OCI-LY3 (cell line): ENCODE results near the gene TULP3.

Source experiments
- EZH2phosphoT487 ChIP-seq: fragments of 200-600 bp; shearing (Covaris generic); IDR thresholded peaks from 2 replicates; pipeline ENCODE4 v1.6.1; 2018; ENCODE audit warnings: antibody characterized with exemption, mixed run types, low read depth
- TF ChIP-seq, protein P1 (sequence below): fragments of 200-600, 300-600 bp; sonication (generic); IDR thresholded peaks from 2 replicates; pipeline ENCODE4 v1.5.1; 2014; ENCODE audit warnings: antibody characterized with exemption, low read length, low read depth

DNA sequence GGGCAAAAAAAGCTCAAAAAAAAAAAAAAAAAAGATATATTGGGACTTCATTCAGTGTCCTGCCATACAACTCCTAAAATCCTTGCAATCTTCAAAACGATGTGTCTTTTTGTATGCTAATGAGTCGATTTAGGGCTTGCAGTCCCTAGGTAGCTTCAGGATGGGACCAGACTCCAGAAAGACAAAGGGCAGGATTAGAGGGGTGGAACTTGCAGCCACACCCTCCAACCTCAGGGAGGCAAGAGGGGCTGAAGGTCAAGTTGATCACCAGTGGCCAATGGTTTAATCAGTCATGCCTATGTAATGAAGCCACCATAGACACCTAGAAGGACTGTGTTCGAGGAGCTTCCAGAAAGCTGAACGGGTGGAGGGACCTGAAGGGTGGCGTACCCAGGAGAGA, 97.8 kb downstream of the TULP3 start:
- TF ChIP-seq EZH2phosphoT487: no peak
- TF ChIP-seq, protein P1, sequence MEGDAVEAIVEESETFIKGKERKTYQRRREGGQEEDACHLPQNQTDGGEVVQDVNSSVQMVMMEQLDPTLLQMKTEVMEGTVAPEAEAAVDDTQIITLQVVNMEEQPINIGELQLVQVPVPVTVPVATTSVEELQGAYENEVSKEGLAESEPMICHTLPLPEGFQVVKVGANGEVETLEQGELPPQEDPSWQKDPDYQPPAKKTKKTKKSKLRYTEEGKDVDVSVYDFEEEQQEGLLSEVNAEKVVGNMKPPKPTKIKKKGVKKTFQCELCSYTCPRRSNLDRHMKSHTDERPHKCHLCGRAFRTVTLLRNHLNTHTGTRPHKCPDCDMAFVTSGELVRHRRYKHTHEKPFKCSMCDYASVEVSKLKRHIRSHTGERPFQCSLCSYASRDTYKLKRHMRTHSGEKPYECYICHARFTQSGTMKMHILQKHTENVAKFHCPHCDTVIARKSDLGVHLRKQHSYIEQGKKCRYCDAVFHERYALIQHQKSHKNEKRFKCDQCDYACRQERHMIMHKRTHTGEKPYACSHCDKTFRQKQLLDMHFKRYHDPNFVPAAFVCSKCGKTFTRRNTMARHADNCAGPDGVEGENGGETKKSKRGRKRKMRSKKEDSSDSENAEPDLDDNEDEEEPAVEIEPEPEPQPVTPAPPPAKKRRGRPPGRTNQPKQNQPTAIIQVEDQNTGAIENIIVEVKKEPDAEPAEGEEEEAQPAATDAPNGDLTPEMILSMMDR: no peak
